Hair follicular keratinocyte (primary cell): ENCODE measurements around the gene RAB27A. TPM values are rescaled to one million over a fixed set of nuclear protein-coding genes. Genes with fewer than 3 reads are reported as not detected.

Experiments
- total RNA-seq: library from RNA; depleted of rRNA; stranded (reverse); fragments of >200 nt; gene quantifications from 2 replicates; pipeline ENCODE4 v1.2.3, GENCODE V29; 2015

The RAB27A gene
- total RNA-seq: 5.3 and 5.7 TPM in 2 replicates

DNA sequence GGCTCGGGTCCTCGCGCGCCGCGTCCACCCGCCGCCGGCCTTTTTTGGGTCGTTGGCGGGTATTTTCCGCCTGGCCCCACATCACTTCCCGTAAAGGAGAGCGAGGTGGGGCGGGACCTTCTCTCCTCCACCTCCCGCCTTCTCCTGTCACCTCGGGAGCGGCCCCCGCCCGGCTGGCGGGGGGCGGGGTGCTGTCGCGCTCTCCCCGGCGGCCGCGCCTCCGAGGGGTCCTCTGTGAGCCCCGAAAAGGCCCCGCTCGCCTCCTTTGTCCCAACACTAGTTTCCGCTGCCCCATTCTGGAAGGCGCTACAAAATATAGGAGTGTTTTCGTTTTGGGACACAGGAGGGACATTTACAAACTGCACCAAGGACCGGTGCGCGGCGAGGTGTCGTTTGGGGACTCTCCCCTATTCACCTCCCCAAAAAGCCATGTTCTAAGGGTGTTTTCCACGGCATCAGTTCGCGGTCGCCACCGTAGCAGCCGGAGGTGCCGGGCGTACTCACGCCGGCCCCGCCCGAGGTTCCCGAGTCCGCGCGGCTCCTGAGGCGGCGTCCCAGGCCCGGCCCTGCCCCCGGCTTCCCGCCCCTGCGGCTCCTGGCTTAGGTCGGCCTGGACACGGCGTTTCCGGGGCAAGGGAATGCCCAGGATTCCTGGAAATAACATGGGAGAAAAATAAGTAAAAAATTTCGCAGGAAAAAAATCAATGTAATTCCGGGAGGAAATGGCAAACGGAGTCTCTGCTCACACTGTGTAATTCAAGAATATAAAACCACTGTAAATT lies at the start of gene RAB27A:
Gene RAB27A (minus strand): TSS at position 68 of the 782 bp plus-strand sequence. CDS start 54,879 bp downstream, outside the sequence.

GRCh38 chr15:55318588-55319494 lies 29.2 kb upstream of the RAB27A start, which contains the start of the genes PIGB and PIGBOS1:
Gene PIGB, plus strand, starts transcription at chr15:55319222. Its CDS starts 29 bp downstream, at chr15:55319251.
Gene PIGBOS1, minus strand, starts transcription at chr15:55319123. Its CDS starts 1,331 bp downstream, at chr15:55317792.

DNA sequence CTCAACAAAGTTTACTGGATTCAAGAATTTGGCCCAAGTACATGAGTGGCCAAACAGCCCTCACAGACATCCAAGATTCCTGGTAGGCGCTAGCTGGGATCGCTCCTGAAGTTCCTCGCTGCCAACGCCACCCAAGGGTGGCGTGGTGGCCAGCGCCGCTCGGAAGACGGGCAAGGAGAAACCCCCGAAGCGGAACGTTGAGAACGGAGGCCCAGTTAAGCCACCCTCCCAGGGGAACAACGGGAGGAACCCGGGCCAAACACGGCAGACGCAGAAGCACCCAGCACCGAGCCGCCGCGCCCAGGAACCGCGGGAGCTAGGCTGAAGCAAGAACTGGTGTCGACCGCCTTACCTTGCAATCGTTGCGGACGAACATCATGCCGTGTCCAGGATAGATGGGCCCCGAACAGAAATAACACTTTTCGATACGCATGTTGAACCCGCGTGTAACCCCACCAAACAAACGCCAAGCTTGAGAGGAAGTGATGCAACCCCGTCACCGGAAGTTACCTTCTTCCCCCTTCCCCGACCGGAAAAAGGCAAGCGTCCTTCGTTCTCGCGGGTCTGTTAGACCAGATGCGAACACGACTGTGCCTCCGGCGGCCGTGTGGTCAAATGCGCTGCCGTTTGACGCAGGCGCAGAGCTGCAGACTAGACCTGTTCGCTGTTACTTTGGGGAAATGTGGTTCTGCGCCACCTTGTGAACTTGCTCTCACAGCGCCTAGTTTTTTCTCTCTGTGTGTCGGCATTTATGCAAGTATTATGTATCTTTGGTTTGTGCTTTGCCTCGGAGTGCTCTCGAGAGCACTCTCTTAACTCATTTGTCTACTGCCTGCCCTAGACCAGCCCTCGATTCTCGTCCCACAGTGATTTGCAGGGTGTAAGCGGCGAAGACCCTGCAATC lies 92.9 kb downstream of the RAB27A start, which contains the start of gene RSL24D1:
Gene RSL24D1 (minus strand): TSS at position 484 of the 904 bp plus-strand sequence. CDS start 51 bp downstream, at position 433.

Other genes starting within 250 kb of the RAB27A start
- 99.4 and 113 TPM in 2 replicates for gene RSL24D1, start 92.9 kb downstream of the RAB27A start, total RNA-seq
- gene PIGBOS1, start 29.3 kb upstream of the RAB27A start, total RNA-seq: 9.6 and 27.6 TPM in 2 replicates
- 7.7 and 8.2 TPM in 2 replicates for gene PIGB, start 29.4 kb upstream of the RAB27A start, total RNA-seq
- gene CCPG1, start 118.5 kb upstream of the RAB27A start, total RNA-seq: 11.3 and 16.9 TPM in 2 replicates
- 1.1 and 3.5 TPM in 2 replicates for gene PIERCE2, start 118.7 kb upstream of the RAB27A start, total RNA-seq
- gene DNAAF4, start 218.4 kb upstream of the RAB27A start, total RNA-seq: 2.2 and 2.5 TPM in 2 replicates